ENCODE data around the gene PABPN1. TPM values are rescaled to one million over a fixed set of nuclear protein-coding genes. Genes with fewer than 3 reads are reported as not detected.

The PABPN1 gene
- total RNA-seq (2016; rRNA removed; fragmentation: Illumina TruSeq; extraction: Trizol) (173 and 233 TPM in 2 replicates), polyA plus RNA-seq (2011; rRNA removed) (524 and 560 TPM in 2 replicates), polyA minus RNA-seq (2011; rRNA and poly(A)+ RNA removed; ENCODE audit: low replicate concordance) (87.7 and 98.1 TPM in 2 replicates), Bru-seq, nascent RNA (percentile 99 among the genes with signal in this experiment), BruChase-seq, experiment 1, labeled RNA remaining after a 6-hour chase (percentile 100 among the genes with signal in this experiment), BruChase-seq, experiment 2, labeled RNA remaining after a 2-hour chase (percentile 100 among the genes with signal in this experiment)
- total RNA-seq (2016; cell fraction: cytosol; rRNA removed; fragmentation: Illumina TruSeq; extraction: Trizol; ENCODE audit: low read depth), result 164 and 170 TPM in 2 replicates
- total RNA-seq (2016; cell fraction: insoluble cytoplasmic fraction; rRNA removed; fragmentation: Illumina TruSeq; extraction: Trizol), result 151 and 261 TPM in 2 replicates
- total RNA-seq (2016; cell fraction: membrane; rRNA removed; fragmentation: Illumina TruSeq; extraction: Trizol), result 240 and 258 TPM in 2 replicates
- 233 and 257 TPM in 2 replicates for total RNA-seq (2016; cell fraction: nucleus; rRNA removed; fragmentation: Illumina TruSeq; extraction: Trizol)
- 223 and 254 TPM in 2 replicates for polyA plus RNA-seq (2011; cell fraction: cytosol; rRNA removed)
- polyA plus RNA-seq (2011; cell fraction: nucleus; rRNA removed), result 1,653 and 1,890 TPM in 2 replicates
- 250 and 273 TPM in 2 replicates for polyA plus RNA-seq (2012)
- polyA plus RNA-seq (2016; cell fraction: cytosol; fragmentation: Illumina TruSeq; extraction: Trizol; ENCODE audit: low read depth), result 203 and 217 TPM in 2 replicates
- polyA plus RNA-seq (2016; cell fraction: insoluble cytoplasmic fraction; fragmentation: Illumina TruSeq; extraction: Trizol; ENCODE audit: low read depth), result 267 and 292 TPM in 2 replicates
- polyA plus RNA-seq (2016; cell fraction: membrane; fragmentation: Illumina TruSeq; extraction: Trizol; ENCODE audit: low read depth), result 282 and 307 TPM in 2 replicates
- polyA plus RNA-seq (2016; cell fraction: nucleus; fragmentation: Illumina TruSeq; extraction: Trizol; ENCODE audit: insufficient read depth, low read depth), result 742 and 751 TPM in 2 replicates
- 48.4 and 51.4 TPM in 2 replicates for polyA minus RNA-seq (2011; cell fraction: cytosol; rRNA and poly(A)+ RNA removed)
- 305 and 331 TPM in 2 replicates for polyA minus RNA-seq (2011; cell fraction: nucleus; rRNA and poly(A)+ RNA removed)
- long read RNA-seq, experiment 1, transcript PABPN1-201 (7 exons, 2,001 nt), result major isoform, 7 of 22 reads
- long read RNA-seq, experiment 1, transcript PABPN1-207 (6 exons, 1,220 nt), result major isoform, 7 of 22 reads
- long read RNA-seq, experiment 1, partial matches to known transcripts, result 0 of 22 reads
- long read RNA-seq, experiment 1, other reads (novel, unspliced or antisense), result 8 of 22 reads
- long read RNA-seq, experiment 2, transcript PABPN1-201 (7 exons, 2,001 nt), result major isoform, 208 of 282 reads
- long read RNA-seq, experiment 2, transcript PABPN1-207 (6 exons, 1,220 nt), result minor isoform, 22 of 282 reads
- long read RNA-seq, experiment 2, partial matches to known transcripts, result 24 of 282 reads
- long read RNA-seq, experiment 2, other reads (novel, unspliced or antisense), result 26 of 282 reads

- BruUV-seq (replicated peaks), result no TSS peak
- intact Hi-C loops (cut with micrococcal nuclease; ENCODE audit: unreplicated experiment) (loop anchor here (1.0 kb wide), 4 partner anchors 15 to 148 kb away; partner anchors contain the start of genes BCL2L2, HOMEZ and NGDN), in situ Hi-C loops (cut with HindIII; ENCODE audit: extremely low pct_ligation_motif_present, low pct_unique_long_range_greater_than_20kb) (loop anchor here (5.0 to 25.0 kb wide), 2 partner anchors 236 to 816 kb away; partner anchors contain the start of genes EMC9, FITM1, PSME1 and PSME2)
- CTCF ChIA-PET (ENCODE audit: low intra/inter-chr PET ratio, low total read pairs), result interaction anchor here (0.6 to 1.9 kb wide), 4 partner anchors 15 to 56 kb away, joined by 3 to 7 read pairs (median 4); partner anchors contain the start of gene BCL2L2
- POLR2A ChIA-PET, result interaction anchor here (0.6 to 13.2 kb wide), 88 partner anchors 9 to 1121 kb away, joined by 3 to 1053 read pairs (median 5); partner anchors contain the start of genes ACIN1, AJUBA, AP1G2 and BCL2L2
- peaks cover 0 to 6% of the 10 kb centered on the region in 2 experiments; a peak in 2 of 5 replicates for H3K27me3 ChIP-seq (ENCODE audit: control insufficient read depth in 1 of 2, insufficient read depth in 2 of 2, low read length in 2 of 2)
- H3K4me2 ChIP-seq (ENCODE audit: low read depth, low read length), result peak within 1 kb of the TSS; percentile 96
- peak within 1 kb of the TSS; percentile 99 for H3K9ac ChIP-seq (ENCODE audit: insufficient read depth, low read depth, low read length)
- H3K4me3 ChIP-seq (replicated peaks in 1 of 3; ENCODE audit: insufficient read depth in 1 of 3, low read depth in 2 of 3, low read length in 3 of 3), result peak within 1 kb of the TSS; percentile 79 to 99 (median 98)
- ATAC-seq (peak; percentile 94), FAIRE-seq (peak; percentile 96), DNase-seq (ENCODE audit: low spot score) (peak; percentile 100)
- WGBS (ENCODE audit: low lambda C conversion rate), result 7% methylated on average over 58 of the region's 63 CpGs
- H3K79me2 ChIP-seq (ENCODE audit: insufficient read depth, low read length), result peaks cover 23% of the 10 kb centered on the region
- H3K4me1 ChIP-seq (ENCODE audit: insufficient read depth, low read length), result peaks cover 36% of the 10 kb centered on the region
- peak within 1 kb of the TSS; percentile 95 for H3K27ac ChIP-seq (ENCODE audit: extremely low read length, insufficient read depth, low read length)
- H3K36me3 ChIP-seq (replicated peaks in 1 of 2; ENCODE audit: control insufficient read depth in 1 of 2, insufficient read depth in 2 of 2, low read length in 2 of 2), result peaks cover 18 to 36% of the 10 kb centered on the region in 2 experiments
- peak within 1 kb of the TSS; percentile 7 for H2AFZ ChIP-seq (ENCODE audit: low read length)
- H3K9me3 ChIP-seq (ENCODE audit: low read length), result no peaks in the 10 kb centered on the region
- H4K20me1 ChIP-seq (ENCODE audit: insufficient read depth, low read length), result peaks cover 11% of the 10 kb centered on the region; the same call in 1 of the 2 replicates
- peak; percentile 90 for TF ChIP-seq NR0B2 (CRISPR knock-in tag; IDR thresholded peaks at IDR 0.05)
- no peak for TF ChIP-seq ZSCAN30 (CRISPR knock-in tag; IDR thresholded peaks at IDR 0.05)
- TF ChIP-seq BCL6 (CRISPR knock-in tag; IDR thresholded peaks at IDR 0.05), result peak; percentile 66
- 0 out of 2 replicates have a peak, but pooled peaks have one; percentile 80 for TF ChIP-seq DNMT1 (CRISPR knock-in tag; IDR thresholded peaks at IDR 0.05)
- TF ChIP-seq ZNF337 (CRISPR knock-in tag; IDR thresholded peaks at IDR 0.05; ENCODE audit: borderline replicate concordance, low read depth), result peak; percentile 60; the same call in 1 of the 2 replicates
- TF ChIP-seq ATF5 (CRISPR knock-in tag; IDR thresholded peaks at IDR 0.05; ENCODE audit: low read depth), result peak; percentile 86; the same call in 1 of the 2 replicates
- no peak for TF ChIP-seq CENPBD1 (CRISPR knock-in tag; IDR thresholded peaks at IDR 0.05; ENCODE audit: borderline replicate concordance, low read depth)
- peak; percentile 84 for TF ChIP-seq RFX5 (IDR thresholded peaks at IDR 0.05; ENCODE audit: low read depth, low read length)
- TF ChIP-seq BHLHE40 (IDR thresholded peaks at IDR 0.05; ENCODE audit: low read length), result peak; percentile 78
Observed at GRCh38 chr14:23320584-23321571, at the start of gene PABPN1. TSS of gene PABPN1 (plus strand) at chr14:23321457. CDS start at chr14:23321470, 13 bp downstream.
